ENCODE data around the gene EIF4E2.
"Not testable (repeated sequence)": the region's sequence is repeated elsewhere in the genome, so short reads cannot be mapped to it uniquely, and the experiment has no call there.

Gene EIF4E2

GRCh38 chr2:232570481-232570880 lies 20.0 kb downstream of the EIF4E2 start:
- not testable (repeated sequence) for DNase-seq

- DNase-seq: no peak
Measured at GRCh38 chr2:232571026-232571474, 20.6 kb downstream of the EIF4E2 start.

- no peak for DNase-seq
Measured at GRCh38 chr2:232573042-232573441, 22.6 kb downstream of the EIF4E2 start.

- no peak for DNase-seq
Measured at GRCh38 chr2:232573771-232574435, 23.4 kb downstream of the EIF4E2 start.

GRCh38 chr2:232574674-232575403 lies 24.4 kb downstream of the EIF4E2 start:
- no peak for DNase-seq

GRCh38 chr2:232575404-232575746 lies 24.9 kb downstream of the EIF4E2 start:
- DNase-seq: no peak

- DNase-seq: no peak
Measured at GRCh38 chr2:232576995-232577394, 26.5 kb downstream of the EIF4E2 start.

- DNase-seq: no peak
Measured at GRCh38 chr2:232577841-232578240, 27.4 kb downstream of the EIF4E2 start.

GRCh38 chr2:232578626-232579025 lies 28.1 kb downstream of the EIF4E2 start:
- DNase-seq: no peak

GRCh38 chr2:232580648-232580981 lies 30.1 kb downstream of the EIF4E2 start:
- DNase-seq: no peak

- DNase-seq: no peak
Measured at GRCh38 chr2:232581725-232582124, 31.2 kb downstream of the EIF4E2 start.

GRCh38 chr2:232584238-232584637 lies 33.7 kb downstream of the EIF4E2 start:
- no peak for DNase-seq

GRCh38 chr2:232586943-232587505 lies 36.5 kb downstream of the EIF4E2 start:
- no peak for DNase-seq

- no peak for DNase-seq
Measured at GRCh38 chr2:232587512-232587911, 37.0 kb downstream of the EIF4E2 start.

GRCh38 chr2:232588031-232588430 lies 37.5 kb downstream of the EIF4E2 start:
- no peak for DNase-seq

GRCh38 chr2:232588680-232589585 lies 38.4 kb downstream of the EIF4E2 start:
- no peak for DNase-seq

- no peak for DNase-seq
Measured at GRCh38 chr2:232592772-232593395, 42.4 kb downstream of the EIF4E2 start.

- no peak for DNase-seq
Measured at GRCh38 chr2:232593982-232594381, 43.5 kb downstream of the EIF4E2 start.

GRCh38 chr2:232597362-232598079 lies 47.0 kb downstream of the EIF4E2 start:
- DNase-seq: no peak

- no peak for DNase-seq
Measured at GRCh38 chr2:232598293-232598692, 47.8 kb downstream of the EIF4E2 start.

GRCh38 chr2:232600053-232600773 lies 49.7 kb downstream of the EIF4E2 start:
- DNase-seq: no peak
